Hepatocyte (in vitro differentiated cells): ENCODE results near the gene SLC4A5. TPM values are rescaled to one million over a fixed set of nuclear protein-coding genes. Genes with fewer than 3 reads are reported as not detected.
A peak's percentile ranks its signal among the peaks of the same experiment; 100 is the strongest.

ENCODE experiments used
- DNase-seq: peaks from one replicate; pipeline ENCODE4 v3.0.0-alpha.2; 2016; ENCODE audit warnings: low spot score
- H2AFZ ChIP-seq: fragments of 200-600 bp; sonication (generic); 2 replicates; pipeline ENCODE4 v1.6.0; 2016; ENCODE audit warnings: antibody characterized with exemption, mild to moderate bottlenecking
- H3K27ac ChIP-seq: fragments of 200-600 bp; sonication (generic); 2 replicates; pipeline ENCODE4 v1.5.1; 2016; ENCODE audit warnings: mild to moderate bottlenecking
- H3K27me3 ChIP-seq: fragments of 200-600 bp; sonication (generic); 2 replicates; pipeline ENCODE4 v1.6.1; 2016
- H3K36me3 ChIP-seq: fragments of 200-600 bp; sonication (generic); replicated peaks from 2 replicates; pipeline ENCODE4 v1.5.1; 2016; ENCODE audit warnings: low read depth; ENCODE audit not compliant: insufficient read depth
- H3K4me1 ChIP-seq: fragments of 200-600 bp; sonication (generic); 2 replicates; pipeline ENCODE4 v1.5.1; 2016; ENCODE audit warnings: mild to moderate bottlenecking, moderate library complexity; ENCODE audit not compliant: insufficient read depth
- H3K4me2 ChIP-seq: fragments of 200-600 bp; sonication (generic); 2 replicates; pipeline ENCODE4 v1.6.0; 2016
- H3K4me3 ChIP-seq: fragments of 200-600 bp; sonication (generic); 2 replicates; pipeline ENCODE4 v1.5.1; 2016; ENCODE audit warnings: mild to moderate bottlenecking
- H3K79me2 ChIP-seq: fragments of 200-600 bp; sonication (generic); 2 replicates; pipeline ENCODE4 v1.6.0; 2017; ENCODE audit warnings: mild to moderate bottlenecking
- H3K9me2 ChIP-seq: fragments of 200-600 bp; sonication (generic); replicated peaks from 2 replicates; pipeline ENCODE4 v1.6.0; 2017; ENCODE audit warnings: mild to moderate bottlenecking; ENCODE audit not compliant: insufficient read depth
- H3K9me3 ChIP-seq: fragments of 200-600 bp; sonication (generic); 2 replicates; pipeline ENCODE4 v1.5.1; 2016; ENCODE audit warnings: low read depth, mild to moderate bottlenecking
- H4K20me1 ChIP-seq: fragments of 200-600 bp; sonication (generic); 2 replicates; pipeline ENCODE4 v1.6.0; 2016; ENCODE audit warnings: mild to moderate bottlenecking; ENCODE audit not compliant: insufficient read depth, poor library complexity, severe bottlenecking
- CTCF ChIP-seq: fragments of 200-600 bp; sonication (generic); IDR thresholded peaks from 2 replicates; pipeline ENCODE4 v1.5.1; 2016; ENCODE audit warnings: antibody characterized with exemption, mild to moderate bottlenecking; ENCODE audit not compliant: poor library complexity
- EZH2 ChIP-seq: fragments of 200-600 bp; sonication (generic); IDR thresholded peaks from 2 replicates; pipeline ENCODE4 v1.6.1; 2016; ENCODE audit warnings: antibody characterized with exemption, mild to moderate bottlenecking, borderline replicate concordance
- EZH2phosphoT487 ChIP-seq: fragments of 200-600 bp; sonication (generic); IDR thresholded peaks from one replicate; pipeline ENCODE4 v1.6.1; 2018; ENCODE audit warnings: antibody characterized with exemption, mild to moderate bottlenecking, low read depth, moderate library complexity; ENCODE audit not compliant: unreplicated experiment, severe bottlenecking
- WGBS: methylation state at CpG from one replicate; pipeline ENCODE4 v1.1.6; 2016; ENCODE audit warnings: low lambda C conversion rate; ENCODE audit errors: missing lambda C conversion rate; 5-methylcytosine and 5-hydroxymethylcytosine counted together
- polyA plus RNA-seq: library from polyadenylated mRNA; unstranded; fragments of >200 nt; fragmentation: Nextera tagmentation; extraction: Ambion mirVana; gene quantifications from 2 replicates; pipeline ENCODE4 v1.2.1, GENCODE V29; 2016
- total RNA-seq: library from RNA; depleted of rRNA; stranded (reverse); fragments of >200 nt; gene quantifications from 2 replicates; pipeline ENCODE4 v1.2.3, GENCODE V29; 2014

SLC4A5 gene
- total and polyA plus RNA-seq, 2 experiments from 2014 or later = 0.28 to 1.5 TPM

DNA sequence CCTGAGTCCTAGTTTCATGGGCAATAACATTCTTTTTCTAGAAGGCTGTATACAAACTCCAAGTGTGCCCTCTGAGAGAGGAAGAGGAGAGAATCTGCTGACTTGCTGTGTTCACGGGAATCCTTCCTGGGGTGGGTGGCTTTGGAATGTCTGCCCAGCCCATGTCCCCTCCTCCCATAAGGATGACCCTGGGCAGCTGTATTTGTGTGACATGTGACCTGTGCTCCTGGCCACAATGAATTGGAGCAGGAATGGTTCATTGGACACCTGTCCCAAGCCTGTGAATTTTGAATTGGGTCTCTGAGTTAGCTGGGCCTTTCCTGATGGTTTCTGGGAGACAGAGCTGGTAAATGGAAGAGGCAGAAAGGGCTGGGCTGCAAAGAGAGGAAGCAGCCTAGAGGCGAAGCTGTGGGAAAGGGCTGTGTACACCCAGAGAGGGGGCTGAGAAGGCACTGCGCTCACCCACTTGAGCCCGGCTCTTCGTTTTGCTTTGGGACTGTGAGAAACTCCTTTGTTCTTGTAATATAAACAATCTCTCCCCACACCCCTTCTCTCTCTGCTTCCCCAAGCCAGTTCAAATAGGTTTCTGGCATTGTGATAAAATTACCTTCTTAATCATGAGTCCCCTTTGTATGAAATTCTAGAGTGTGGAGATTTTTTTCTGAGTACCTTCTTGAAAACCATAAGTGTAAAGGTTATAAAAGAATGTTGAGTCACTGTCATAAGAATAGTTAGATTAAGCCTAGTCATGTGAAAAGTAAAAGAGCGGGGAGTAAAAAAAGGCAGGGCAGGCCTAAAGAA is 49.8 kb downstream of the SLC4A5 start:
- Histone ChIP-seq H3K36me3 (no peaks in the 10 kb centered on the region), H3K4me3 (no peak overlapping the region), H3K4me1 (peaks cover 13% of the 10 kb centered on the region), H3K9me2 (no peaks in the 10 kb centered on the region), H3K79me2 (no peaks in the 10 kb centered on the region), H3K9me3 (no peaks in the 10 kb centered on the region), H3K27ac (peak overlapping the region; percentile 93), H2AFZ (peak overlapping the region; percentile 10), H4K20me1 (no peaks in the 10 kb centered on the region), H3K27me3 (no peaks in the 10 kb centered on the region), H3K4me2 (no peak overlapping the region)
- TF ChIP-seq EZH2phosphoT487 (no peak), EZH2 (no peak), CTCF (no peak)
- 58% methylated on average over 6 of the region's 6 CpGs for WGBS
- DNase-seq = no peak

DNA sequence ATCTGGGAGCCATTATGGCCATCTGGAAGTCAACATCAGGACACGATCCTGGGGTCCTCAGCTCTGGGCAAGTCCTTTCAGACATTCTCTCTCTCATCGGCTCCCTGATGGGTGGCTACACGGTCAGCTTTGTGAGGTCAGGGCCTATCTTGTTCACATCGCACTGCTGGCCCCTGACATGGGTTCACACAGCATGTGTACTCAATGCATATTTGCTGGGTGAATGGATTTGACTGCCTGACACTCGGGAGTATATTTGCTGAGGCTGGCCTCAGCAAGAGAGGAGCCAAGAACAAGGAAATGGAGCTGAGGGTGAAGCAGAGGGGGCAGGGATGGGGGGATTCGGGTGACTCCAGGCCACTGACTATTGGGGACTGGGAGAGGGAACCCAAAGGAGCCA is 50.5 kb downstream of the SLC4A5 start:
- Histone ChIP-seq H3K79me2 (no peaks in the 10 kb centered on the region), H3K4me3 (no peak overlapping the region), H3K9me2 (no peaks in the 10 kb centered on the region), H2AFZ (peak overlapping the region; percentile 10), H4K20me1 (no peaks in the 10 kb centered on the region), H3K4me1 (peaks cover 13% of the 10 kb centered on the region), H3K27ac (peak overlapping the region; percentile 93), H3K27me3 (no peaks in the 10 kb centered on the region), H3K9me3 (no peaks in the 10 kb centered on the region), H3K36me3 (no peaks in the 10 kb centered on the region), H3K4me2 (no peak overlapping the region)
- no peak for TF ChIP-seq EZH2
- no peak for TF ChIP-seq CTCF
- no peak for TF ChIP-seq EZH2phosphoT487
- 62% methylated on average over 6 of the region's 6 CpGs for WGBS
- peak; percentile 43 for DNase-seq

DNA sequence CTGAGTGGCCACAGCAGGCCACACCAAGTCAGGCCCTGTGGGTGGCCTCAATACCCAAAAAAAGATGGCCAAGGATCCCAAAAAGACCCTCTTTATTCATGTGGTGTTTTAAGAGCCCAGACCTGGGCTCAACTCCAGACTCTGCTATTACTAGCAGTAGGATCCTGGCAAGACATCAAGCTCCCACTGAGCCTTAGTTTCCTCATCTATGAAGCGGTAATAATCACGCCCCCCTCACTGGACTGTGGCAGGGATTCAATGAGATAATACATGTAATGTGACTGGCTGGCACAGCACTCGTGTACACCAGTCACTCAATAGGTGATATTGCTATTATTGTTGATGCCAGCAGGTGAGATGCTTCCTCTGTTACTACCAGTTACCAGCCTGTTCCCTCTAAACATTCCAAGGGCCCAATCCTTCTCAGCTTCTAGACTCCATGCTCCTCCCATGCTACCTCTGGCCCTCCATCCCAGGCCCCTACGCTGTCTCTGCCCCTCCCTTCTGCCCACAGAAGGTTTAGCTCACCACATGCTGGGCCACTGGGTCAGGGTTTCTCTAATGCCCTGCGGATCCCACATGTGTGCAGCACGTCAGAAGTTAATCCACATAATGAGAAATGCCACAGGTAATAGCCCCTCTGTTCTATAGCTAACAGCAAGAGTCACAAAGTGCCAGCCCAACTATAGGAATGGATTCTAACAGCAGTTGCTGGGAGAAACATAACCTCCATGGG is 51.2 kb downstream of the SLC4A5 start:
- WGBS = 95% methylated on average over 6 of the region's 6 CpGs
- Histone ChIP-seq H3K27me3 (no peaks in the 10 kb centered on the region), H4K20me1 (no peaks in the 10 kb centered on the region), H3K4me3 (no peak overlapping the region), H3K9me2 (no peaks in the 10 kb centered on the region), H3K36me3 (no peaks in the 10 kb centered on the region), H3K9me3 (no peaks in the 10 kb centered on the region), H3K4me1 (peaks cover 13% of the 10 kb centered on the region), H3K27ac (peak overlapping the region; percentile 93), H2AFZ (no peak overlapping the region), H3K4me2 (no peak overlapping the region), H3K79me2 (no peaks in the 10 kb centered on the region)
- DNase-seq = no peak
- TF ChIP-seq CTCF (no peak), EZH2 (no peak), EZH2phosphoT487 (no peak)
